Keratinocyte (primary cell): ENCODE measurements around the gene CTNND2.

Experiments
- CTCF ChIP-seq, 3 experiments: IDR thresholded peaks in 1 of 3; conservative IDR thresholded peaks in 1 of 3; optimal IDR thresholded peaks in 1 of 3; 2 replicates in 2 of 3; 3 replicates in 1 of 3; pipeline versions ENCODE3 to v1.5.1; 2011; ENCODE audit warnings: low read length in 3 of 3, mild to moderate bottlenecking in 3 of 3, moderate library complexity in 2 of 3, control low read depth in 1 of 3, inconsistent platforms in 1 of 3; ENCODE audit not compliant: insufficient read depth in 2 of 3; ENCODE audit errors: extremely low read depth in 1 of 3
- EZH2 ChIP-seq: IDR thresholded peaks from one replicate; pipeline ENCODE4 v1.6.1; 2012; ENCODE audit warnings: inconsistent platforms, mild to moderate bottlenecking, low read length, moderate library complexity

- no peak for TF ChIP-seq EZH2
- no peak for TF ChIP-seq CTCF (optimal IDR thresholded peaks at IDR 0.05 in 1 of 3, IDR thresholded peaks at IDR 0.05 in 1 of 3, conservative IDR thresholded peaks at IDR 0.05 in 1 of 3; ENCODE audit: extremely low read depth in 1 of 3, insufficient read depth in 2 of 3, low read length in 3 of 3)
Observed at GRCh38 chr5:11110128-11110527, 794.1 kb downstream of the CTNND2 start.
